Sigmoid colon (tissue), 4 donors: ENCODE results near the gene MOBP.

Source experiments
- EP300 ChIP-seq, 4 donors: sonication (generic); formaldehyde crosslinking; IDR thresholded peaks; one replicate each; pipeline ENCODE4 v1.6.1; 2017; ENCODE audit warnings: antibody characterized with exemption in 4 of 4
- POLR2A ChIP-seq, 2 donors: fragments of 450-650 bp; IDR thresholded peaks; one replicate each; pipeline ENCODE4 v1.6.1; 2016; ENCODE audit warnings: antibody characterized with exemption in 2 of 2, mild to moderate bottlenecking in 2 of 2, moderate library complexity in 2 of 2
- POLR2AphosphoS5 ChIP-seq, 4 donors: sonication (generic); formaldehyde crosslinking; IDR thresholded peaks; one replicate each; pipeline ENCODE4 v1.6.1; 2017; ENCODE audit warnings: antibody characterized with exemption in 4 of 4
- TF ChIP-seq, protein P1 (sequence below), 4 experiments: fragments of 450-650 bp in 3 of 4; fragments of 200-600 bp in 1 of 4; IDR thresholded peaks; one replicate each; pipeline ENCODE4 v1.5.1; 2016 to 2019; ENCODE audit warnings: antibody characterized with exemption in 4 of 4, mild to moderate bottlenecking in 3 of 4, moderate library complexity in 2 of 4

DNA sequence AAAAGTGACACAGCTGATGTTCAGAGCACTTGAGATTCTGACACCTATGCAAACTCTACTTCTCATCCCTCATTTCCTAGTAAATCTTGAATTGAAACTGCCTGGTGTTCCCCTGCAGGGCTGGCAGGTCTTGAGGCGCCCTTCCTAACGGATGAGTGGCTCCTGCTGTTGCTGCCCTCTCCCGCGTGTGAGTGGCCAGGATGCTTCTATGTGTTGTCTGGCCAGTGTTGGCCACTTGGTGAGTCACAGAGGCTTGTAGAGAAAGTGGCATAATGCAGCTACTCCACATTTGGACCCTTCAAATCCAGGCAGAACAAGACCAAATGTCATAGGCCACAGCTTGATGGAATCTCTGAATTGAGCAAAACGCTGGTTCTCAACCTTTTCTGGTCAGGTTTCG, 63.6 kb downstream of the MOBP start:
- TF ChIP-seq, protein P1, sequence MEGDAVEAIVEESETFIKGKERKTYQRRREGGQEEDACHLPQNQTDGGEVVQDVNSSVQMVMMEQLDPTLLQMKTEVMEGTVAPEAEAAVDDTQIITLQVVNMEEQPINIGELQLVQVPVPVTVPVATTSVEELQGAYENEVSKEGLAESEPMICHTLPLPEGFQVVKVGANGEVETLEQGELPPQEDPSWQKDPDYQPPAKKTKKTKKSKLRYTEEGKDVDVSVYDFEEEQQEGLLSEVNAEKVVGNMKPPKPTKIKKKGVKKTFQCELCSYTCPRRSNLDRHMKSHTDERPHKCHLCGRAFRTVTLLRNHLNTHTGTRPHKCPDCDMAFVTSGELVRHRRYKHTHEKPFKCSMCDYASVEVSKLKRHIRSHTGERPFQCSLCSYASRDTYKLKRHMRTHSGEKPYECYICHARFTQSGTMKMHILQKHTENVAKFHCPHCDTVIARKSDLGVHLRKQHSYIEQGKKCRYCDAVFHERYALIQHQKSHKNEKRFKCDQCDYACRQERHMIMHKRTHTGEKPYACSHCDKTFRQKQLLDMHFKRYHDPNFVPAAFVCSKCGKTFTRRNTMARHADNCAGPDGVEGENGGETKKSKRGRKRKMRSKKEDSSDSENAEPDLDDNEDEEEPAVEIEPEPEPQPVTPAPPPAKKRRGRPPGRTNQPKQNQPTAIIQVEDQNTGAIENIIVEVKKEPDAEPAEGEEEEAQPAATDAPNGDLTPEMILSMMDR (IDR thresholded peaks at IDR 0.05) = no peak
- no peak for TF ChIP-seq POLR2AphosphoS5 (IDR thresholded peaks at IDR 0.05)
- no peak for TF ChIP-seq POLR2A (IDR thresholded peaks at IDR 0.05)
- TF ChIP-seq EP300 (IDR thresholded peaks at IDR 0.05) = no peak
